MM.1S (cell line): Measurements from ENCODE around the gene KPNB1.

Experiments
- DNase-seq: peaks from one replicate; pipeline ENCODE4 v3.0.0-alpha.2; 2015
- H2AFZ ChIP-seq: fragments of 300-600 bp; sonication (generic); 2 replicates; pipeline ENCODE4 v1.6.0; 2016; ENCODE audit warnings: antibody characterized with exemption, low read length
- H3F3A ChIP-seq: fragments of 300-600 bp; sonication (generic); 2 replicates; pipeline ENCODE4 v1.6.1; 2016; ENCODE audit warnings: mild to moderate bottlenecking, antibody characterized with exemption, low read length, moderate library complexity, mixed read lengths; ENCODE audit not compliant: insufficient read depth
- H3K27ac ChIP-seq: fragments of 300-600 bp; sonication (generic); 2 replicates; pipeline ENCODE4 v1.5.1; 2016; ENCODE audit warnings: mild to moderate bottlenecking, low read length
- H3K27me3 ChIP-seq: fragments of 300-600 bp; sonication (generic); replicated peaks from 2 replicates; pipeline ENCODE4 v1.6.0; 2016; ENCODE audit warnings: low read length; ENCODE audit not compliant: insufficient read depth
- H3K36me3 ChIP-seq: fragments of 300-600 bp; sonication (generic); replicated peaks from 2 replicates; pipeline ENCODE4 v1.6.1; 2016; ENCODE audit warnings: mild to moderate bottlenecking, low read length, mixed read lengths; ENCODE audit not compliant: insufficient read depth
- H3K4me1 ChIP-seq: fragments of 300-600 bp; sonication (generic); 2 replicates; pipeline ENCODE4 v1.6.1; 2016; ENCODE audit warnings: low read length, mixed read lengths
- H3K4me2 ChIP-seq: fragments of 300-600 bp; sonication (generic); 2 replicates; pipeline ENCODE4 v1.6.0; 2016; ENCODE audit warnings: low read depth, low read length
- H3K4me3 ChIP-seq: fragments of 300-600 bp; sonication (generic); 2 replicates; pipeline ENCODE4 v1.5.1; 2016; ENCODE audit warnings: low read length, mixed read lengths
- H3K79me2 ChIP-seq: fragments of 300-600 bp; sonication (generic); 2 replicates; pipeline ENCODE4 v1.6.1; 2016; ENCODE audit warnings: mixed run types, low read length, mixed read lengths
- H3K9ac ChIP-seq: fragments of 300-600 bp; sonication (generic); 2 replicates; pipeline ENCODE4 v1.6.1; 2016; ENCODE audit warnings: low read length, mixed read lengths
- H3K9me2 ChIP-seq: fragments of 300-600 bp; sonication (generic); replicated peaks from 2 replicates; pipeline ENCODE4 v1.6.1; 2016; ENCODE audit warnings: mild to moderate bottlenecking, low read length, mixed read lengths; ENCODE audit not compliant: insufficient read depth
- H3K9me3 ChIP-seq: fragments of 300-600 bp; sonication (generic); replicated peaks from 2 replicates; pipeline ENCODE4 v1.6.1; 2016; ENCODE audit warnings: mild to moderate bottlenecking, low read length, mixed read lengths; ENCODE audit not compliant: insufficient read depth
- H4K20me1 ChIP-seq: fragments of 300-600 bp; sonication (generic); 2 replicates; pipeline ENCODE4 v1.6.1; 2016; ENCODE audit warnings: mild to moderate bottlenecking, low read length, moderate library complexity, mixed read lengths; ENCODE audit not compliant: insufficient read depth
- EZH2 ChIP-seq: fragments of 300-600 bp; sonication (generic); optimal IDR thresholded peaks from 2 replicates; pipeline ENCODE3; 2017; ENCODE audit warnings: low read depth, mild to moderate bottlenecking, antibody characterized with exemption, low read length, mixed read lengths
- EZH2phosphoT487 ChIP-seq: fragments of 300-600 bp; sonication (generic); IDR thresholded peaks from 2 replicates; pipeline ENCODE4 v1.6.1; 2018; ENCODE audit warnings: antibody characterized with exemption, low read length
- TF ChIP-seq, protein P1 (sequence below): fragments of 300-600 bp; sonication (generic); IDR thresholded peaks from 2 replicates; pipeline ENCODE4 v1.5.1; 2016; ENCODE audit warnings: antibody characterized with exemption, low read length, mixed read lengths

Gene KPNB1

GRCh38 chr17:47726796-47727703 lies 77.3 kb downstream of the KPNB1 start:
- no peaks in the 10 kb centered on the region for H3K9me2 ChIP-seq
- H3K27me3 ChIP-seq: peaks cover 44% of the 10 kb centered on the region
- H3K4me3 ChIP-seq: no peak overlapping the region
- H4K20me1 ChIP-seq: no peaks in the 10 kb centered on the region
- H3K4me1 ChIP-seq: no peaks in the 10 kb centered on the region
- H3F3A ChIP-seq: no peaks in the 10 kb centered on the region
- no peaks in the 10 kb centered on the region for H3K79me2 ChIP-seq
- DNase-seq: no peak
- H3K27ac ChIP-seq: no peak overlapping the region
- TF ChIP-seq EZH2phosphoT487 (no peak), EZH2 (no peak)
- TF ChIP-seq, protein P1, sequence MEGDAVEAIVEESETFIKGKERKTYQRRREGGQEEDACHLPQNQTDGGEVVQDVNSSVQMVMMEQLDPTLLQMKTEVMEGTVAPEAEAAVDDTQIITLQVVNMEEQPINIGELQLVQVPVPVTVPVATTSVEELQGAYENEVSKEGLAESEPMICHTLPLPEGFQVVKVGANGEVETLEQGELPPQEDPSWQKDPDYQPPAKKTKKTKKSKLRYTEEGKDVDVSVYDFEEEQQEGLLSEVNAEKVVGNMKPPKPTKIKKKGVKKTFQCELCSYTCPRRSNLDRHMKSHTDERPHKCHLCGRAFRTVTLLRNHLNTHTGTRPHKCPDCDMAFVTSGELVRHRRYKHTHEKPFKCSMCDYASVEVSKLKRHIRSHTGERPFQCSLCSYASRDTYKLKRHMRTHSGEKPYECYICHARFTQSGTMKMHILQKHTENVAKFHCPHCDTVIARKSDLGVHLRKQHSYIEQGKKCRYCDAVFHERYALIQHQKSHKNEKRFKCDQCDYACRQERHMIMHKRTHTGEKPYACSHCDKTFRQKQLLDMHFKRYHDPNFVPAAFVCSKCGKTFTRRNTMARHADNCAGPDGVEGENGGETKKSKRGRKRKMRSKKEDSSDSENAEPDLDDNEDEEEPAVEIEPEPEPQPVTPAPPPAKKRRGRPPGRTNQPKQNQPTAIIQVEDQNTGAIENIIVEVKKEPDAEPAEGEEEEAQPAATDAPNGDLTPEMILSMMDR: no peak
- no peak overlapping the region for H3K9ac ChIP-seq
- no peaks in the 10 kb centered on the region for H3K9me3 ChIP-seq
- no peak overlapping the region for H2AFZ ChIP-seq
- no peak overlapping the region for H3K4me2 ChIP-seq
- H3K36me3 ChIP-seq: no peaks in the 10 kb centered on the region

- Histone ChIP-seq H3K4me2 (no peak overlapping the region), H3F3A (no peaks in the 10 kb centered on the region), H3K9me3 (no peaks in the 10 kb centered on the region), H4K20me1 (no peaks in the 10 kb centered on the region), H3K4me3 (no peak overlapping the region), H3K9ac (no peak overlapping the region), H3K4me1 (no peaks in the 10 kb centered on the region), H3K27ac (no peak overlapping the region), H2AFZ (no peak overlapping the region), H3K36me3 (no peaks in the 10 kb centered on the region), H3K9me2 (no peaks in the 10 kb centered on the region), H3K27me3 (peaks cover 44% of the 10 kb centered on the region), H3K79me2 (no peaks in the 10 kb centered on the region)
- no peak for DNase-seq
- TF ChIP-seq EZH2phosphoT487 (no peak), EZH2 (no peak)
- TF ChIP-seq, protein P1: no peak
Observed at GRCh38 chr17:47727704-47728036, 78.0 kb downstream of the KPNB1 start.

DNA sequence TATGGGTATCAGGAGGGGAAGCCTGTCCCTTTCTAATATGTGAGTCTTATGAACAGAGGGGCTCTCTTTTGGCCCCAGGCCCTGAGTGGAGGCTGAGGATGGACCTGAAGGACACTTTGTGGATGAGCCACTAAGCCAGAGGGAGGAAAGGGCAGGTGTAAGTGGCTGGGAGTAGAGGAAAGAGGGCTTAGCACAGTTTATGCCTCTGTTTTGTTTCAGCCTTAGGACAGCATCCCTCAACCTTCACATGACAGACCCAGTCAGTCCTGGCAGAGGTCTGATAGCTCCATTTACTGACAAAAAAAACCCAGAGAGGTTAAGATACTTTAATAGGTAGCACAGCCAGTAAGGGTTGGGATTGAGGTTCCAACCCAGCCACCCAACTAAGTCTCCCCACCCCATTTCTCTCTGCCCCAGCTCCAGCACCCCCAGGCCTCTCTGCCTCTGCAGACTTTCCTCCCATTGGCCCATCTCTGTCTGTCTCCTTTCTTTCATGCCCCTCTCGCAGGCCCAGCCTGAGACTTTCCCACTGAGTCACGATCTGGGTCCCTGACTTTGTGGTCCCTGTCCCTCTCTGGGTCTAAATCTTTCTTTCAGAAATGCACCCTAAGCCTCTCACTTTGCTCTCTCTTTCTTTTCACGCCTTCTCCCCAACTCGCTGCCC lies 78.6 kb downstream of the KPNB1 start:
- Histone ChIP-seq H3F3A (no peaks in the 10 kb centered on the region), H2AFZ (no peak overlapping the region), H3K27me3 (peaks cover 44% of the 10 kb centered on the region), H3K36me3 (no peaks in the 10 kb centered on the region), H3K9ac (no peak overlapping the region), H3K27ac (no peak overlapping the region), H3K4me2 (no peak overlapping the region), H3K9me2 (no peaks in the 10 kb centered on the region), H3K9me3 (no peaks in the 10 kb centered on the region), H3K4me1 (no peaks in the 10 kb centered on the region), H3K4me3 (no peak overlapping the region), H3K79me2 (no peaks in the 10 kb centered on the region), H4K20me1 (no peaks in the 10 kb centered on the region)
- TF ChIP-seq EZH2phosphoT487 (no peak), EZH2 (no peak)
- TF ChIP-seq, protein P1: no peak
- DNase-seq: no peak
